H1 (cell line): Measurements from ENCODE around the gene RAP1GAP. TPM values are rescaled to one million over a fixed set of nuclear protein-coding genes. Genes with fewer than 3 reads are reported as not detected.

Source experiments
- CTCF ChIA-PET: fragments of 300-600 bp; sonication (Branson Sonifier 250); formaldehyde crosslinking; loops from one replicate; lab custom pipeline; 2021; ENCODE audit not compliant: partially characterized antibody; lab: Charles Lee
- POLR2A ChIA-PET: fragments of 300-600 bp; sonication (Branson Sonifier 250); formaldehyde crosslinking; loops from one replicate; lab custom pipeline; 2021; ENCODE audit warnings: inconsistent platforms; ENCODE audit not compliant: partially characterized antibody; lab: Charles Lee
- DNase-seq, 2 experiments: peaks; one replicate each; pipeline versions ENCODE4 v3.0.0 to v3.0.0-alpha.2; 2010 to 2022; ENCODE audit warnings: low spot score in 2 of 2, low read depth in 1 of 2, mixed read lengths in 1 of 2
- FAIRE-seq: peaks from 2 replicates; lab custom pipeline; 2011; peaks lifted over from hg19 to GRCh38; lab: Jason Lieb, UNC
- H2AFZ ChIP-seq: 2 replicates; pipeline ENCODE4 v1.8.1; 2012; ENCODE audit warnings: low read length, inconsistent platforms
- H2AK5ac ChIP-seq: 2 replicates; pipeline ENCODE4 v1.6.1; 2013; ENCODE audit warnings: low read depth, low read length
- H2BK120ac ChIP-seq: replicated peaks from 2 replicates; pipeline ENCODE3; 2013; ENCODE audit warnings: low read depth, low read length, inconsistent platforms
- H2BK12ac ChIP-seq: 2 replicates; pipeline ENCODE4 v1.6.1; 2013; ENCODE audit warnings: low read depth, low read length
- H2BK15ac ChIP-seq: 2 replicates; pipeline ENCODE4 v1.6.1; 2013; ENCODE audit warnings: low read length
- H2BK20ac ChIP-seq: 2 replicates; pipeline ENCODE4 v1.6.1; 2013; ENCODE audit warnings: low read length
- H2BK5ac ChIP-seq: 2 replicates; pipeline ENCODE4 v1.6.1; 2013; ENCODE audit warnings: low read depth, low read length
- H3K14ac ChIP-seq: 2 replicates; pipeline ENCODE4 v1.6.1; 2013; ENCODE audit warnings: inconsistent platforms; ENCODE audit not compliant: insufficient read length
- H3K18ac ChIP-seq: 2 replicates; pipeline ENCODE4 v1.6.1; 2013; ENCODE audit warnings: low read length; ENCODE audit errors: extremely low read depth
- H3K23ac ChIP-seq: 2 replicates; pipeline ENCODE4 v1.6.1; 2013; ENCODE audit warnings: inconsistent platforms; ENCODE audit not compliant: insufficient read length
- H3K23me2 ChIP-seq: 2 replicates; pipeline ENCODE4 v1.6.1; 2013; ENCODE audit warnings: low read depth, low read length
- H3K27ac ChIP-seq: 2 replicates; pipeline ENCODE4 v1.6.1; 2011; ENCODE audit warnings: low read depth, low read length, inconsistent platforms
- H3K27me3 ChIP-seq, 4 experiments: replicated peaks in 1 of 4; 1 replicate in 1 of 4; 2 replicates in 3 of 4; pipeline versions ENCODE4 v1.6.1 to v1.8.1; 2011 to 2013; ENCODE audit warnings: low read length in 3 of 4, mild to moderate bottlenecking in 3 of 4, inconsistent platforms in 2 of 4, mixed read lengths in 2 of 4, moderate library complexity in 1 of 4; ENCODE audit not compliant: control insufficient read depth in 3 of 4, insufficient read depth in 3 of 4; ENCODE audit errors: extremely low read depth in 1 of 4
- H3K36me3 ChIP-seq, 4 experiments: 2 replicates each; pipeline versions ENCODE4 v1.6.1 to v1.8.1; 2011 to 2013; ENCODE audit warnings: mild to moderate bottlenecking in 4 of 4, low read length in 3 of 4, moderate library complexity in 2 of 4, control low read depth in 1 of 4, inconsistent platforms in 1 of 4; ENCODE audit not compliant: insufficient read depth in 4 of 4, control insufficient read depth in 2 of 4
- H3K4ac ChIP-seq: replicated peaks from 2 replicates; pipeline ENCODE3; 2013; ENCODE audit warnings: low read length, low read depth, mixed read lengths, inconsistent platforms; ENCODE audit not compliant: insufficient read length
- H3K4me1 ChIP-seq, 4 experiments: replicated peaks in 1 of 4; 1 replicate in 1 of 4; 2 replicates in 3 of 4; pipeline versions ENCODE4 v1.6.1 to v1.8.1; 2011 to 2013; ENCODE audit warnings: low read length in 3 of 4, inconsistent platforms in 2 of 4, mixed read lengths in 1 of 4; ENCODE audit not compliant: insufficient read depth in 4 of 4, control insufficient read depth in 3 of 4
- H3K4me2 ChIP-seq, 2 experiments: 2 replicates each; pipeline versions ENCODE4 v1.6.1 to v1.8.1; 2011 to 2013; ENCODE audit warnings: low read depth in 2 of 2, low read length in 2 of 2, control low read depth in 1 of 2, inconsistent platforms in 1 of 2, mild to moderate bottlenecking in 1 of 2; ENCODE audit not compliant: insufficient read depth in 1 of 2
- H3K4me3 ChIP-seq, 4 experiments: fragments of 200-600, 300-600 bp in 1 of 4; sonication (generic), shearing (Covaris generic), sonication (Bioruptor Twin) in 1 of 4; 2 replicates each; pipeline versions ENCODE4 v1.5.1 to v1.8.1; 2011 to 2016; ENCODE audit warnings: low read length in 4 of 4, low read depth in 3 of 4, control low read depth in 2 of 4, inconsistent platforms in 2 of 4, mild to moderate bottlenecking in 2 of 4, mixed read lengths in 1 of 4, moderate library complexity in 1 of 4; ENCODE audit not compliant: insufficient read depth in 2 of 4; ENCODE audit errors: extremely low read depth in 1 of 4
- H3K56ac ChIP-seq: replicated peaks from 2 replicates; pipeline ENCODE3; 2013; ENCODE audit warnings: low read depth, mild to moderate bottlenecking, mixed read lengths, low read length, inconsistent platforms; ENCODE audit not compliant: insufficient read length
- H3K79me1 ChIP-seq: 2 replicates; pipeline ENCODE4 v1.6.1; 2013; ENCODE audit warnings: low read depth, low read length, control low read depth
- H3K79me2 ChIP-seq, 2 experiments: 2 replicates each; pipeline versions ENCODE4 v1.6.1 to v1.8.1; 2012 to 2013; ENCODE audit warnings: low read length in 2 of 2, mild to moderate bottlenecking in 2 of 2, inconsistent platforms in 1 of 2; ENCODE audit not compliant: insufficient read depth in 2 of 2, control insufficient read depth in 1 of 2
- H3K9ac ChIP-seq, 4 experiments: replicated peaks in 1 of 4; 1 replicate in 1 of 4; 2 replicates in 3 of 4; pipeline versions ENCODE4 v1.6.1 to v1.8.1; 2011 to 2013; ENCODE audit warnings: low read depth in 3 of 4, low read length in 3 of 4, control low read depth in 2 of 4, mild to moderate bottlenecking in 2 of 4, moderate library complexity in 2 of 4, inconsistent platforms in 1 of 4; ENCODE audit errors: extremely low read depth in 1 of 4
- H3K9me3 ChIP-seq, 2 experiments: 2 replicates each; pipeline versions ENCODE4 v1.6.1 to v1.8.1; 2012 to 2013; ENCODE audit warnings: mild to moderate bottlenecking in 2 of 2, moderate library complexity in 2 of 2, control low read depth in 1 of 2, inconsistent platforms in 1 of 2, low read depth in 1 of 2, low read length in 1 of 2, mixed read lengths in 1 of 2; ENCODE audit not compliant: insufficient read depth in 2 of 2
- H4K20me1 ChIP-seq, 2 experiments: replicated peaks in 1 of 2; 2 replicates each; pipeline versions ENCODE3 to v1.8.1; 2011 to 2013; ENCODE audit warnings: inconsistent platforms in 2 of 2, low read length in 2 of 2, mild to moderate bottlenecking in 1 of 2; ENCODE audit not compliant: insufficient read depth in 2 of 2, control insufficient read depth in 1 of 2
- H4K5ac ChIP-seq: 2 replicates; pipeline ENCODE4 v1.6.1; 2013; ENCODE audit warnings: low read length, low read depth, mixed read lengths, inconsistent platforms; ENCODE audit not compliant: insufficient read length
- H4K8ac ChIP-seq: 2 replicates; pipeline ENCODE4 v1.8.0; 2013; ENCODE audit warnings: mild to moderate bottlenecking, moderate library complexity, low read length, inconsistent platforms; ENCODE audit not compliant: insufficient read depth; ENCODE audit errors: extremely low read depth
- H4K91ac ChIP-seq: replicated peaks from 2 replicates; pipeline ENCODE3; 2013; ENCODE audit warnings: low read length, mixed read lengths, inconsistent platforms; ENCODE audit not compliant: insufficient read length
- ASH2L ChIP-seq: fragments of 200-600, 300-600 bp; sonication (generic); IDR thresholded peaks from one replicate; pipeline ENCODE4 v1.7.1; 2017; ENCODE audit warnings: low read length
- HDAC2 ChIP-seq, 2 experiments: fragments of 300-600 bp in 1 of 2; sonication (generic) in 1 of 2; IDR thresholded peaks; 2 replicates each; pipeline ENCODE4 v1.6.1; 2011 to 2012; ENCODE audit warnings: low read depth in 2 of 2, low read length in 2 of 2, mild to moderate bottlenecking in 2 of 2, moderate library complexity in 2 of 2, borderline replicate concordance in 1 of 2, inconsistent platforms in 1 of 2
- KDM5A ChIP-seq: fragments of 200-600 bp; IDR thresholded peaks from 2 replicates; pipeline ENCODE4 v1.7.1; 2012; ENCODE audit warnings: mild to moderate bottlenecking, low read length, inconsistent platforms, mixed read lengths
- MAX ChIP-seq: IDR thresholded peaks from 2 replicates; pipeline ENCODE4 v1.6.1; 2012; ENCODE audit warnings: inconsistent platforms
- RBBP5 ChIP-seq: IDR thresholded peaks from 2 replicates; pipeline ENCODE4 v1.7.1; 2012; ENCODE audit warnings: low read depth, mild to moderate bottlenecking, inconsistent platforms, low read length, moderate library complexity, borderline replicate concordance
- SAP30 ChIP-seq: fragments of 300-600 bp; sonication (generic); IDR thresholded peaks from 2 replicates; pipeline ENCODE4 v1.7.1; 2012; ENCODE audit warnings: low read length, moderate library complexity, mild to moderate bottlenecking, inconsistent platforms; ENCODE audit not compliant: insufficient read depth, insufficient replicate concordance
- SIN3A ChIP-seq, 2 experiments: IDR thresholded peaks in 1 of 2; conservative IDR thresholded peaks in 1 of 2; 2 replicates each; pipeline ENCODE4 v1.6.1; 2011 to 2012; ENCODE audit warnings: low read length in 2 of 2, improper control_type of control experiment in 1 of 2, low read depth in 1 of 2, mild to moderate bottlenecking in 1 of 2
- WGBS, 2 experiments: shearing (Covaris generic) in 1 of 2; methylation state at CpG; one replicate each; pipeline versions ENCODE4 v1.1.6 to v1.1.7; 2013 to 2015; ENCODE audit warnings: low lambda C conversion rate in 2 of 2, mixed read lengths in 2 of 2, inconsistent platforms in 1 of 2, low coverage in 1 of 2, missing lambda C conversion rate in 1 of 2; ENCODE audit not compliant: insufficient replicate concordance in 2 of 2, insufficient coverage in 1 of 2, insufficient read length in 1 of 2; ENCODE audit errors: extremely low coverage in 1 of 2, missing lambda C conversion rate in 1 of 2; 5-methylcytosine and 5-hydroxymethylcytosine counted together
- polyA plus RNA-seq, 7 experiments: library from polyadenylated mRNA; depleted of rRNA in 3 of 7; stranded (reverse) in 5 of 7; unstranded in 2 of 7; fragments of >200 nt in 5 of 7; fragments of 200-250 nt in 2 of 7; gene quantifications; 1 replicate in 5 of 7; 2 replicates in 1 of 7; 4 replicates in 1 of 7; pipeline versions ENCODE4 v1.2.1 to v1.2.3, GENCODE V29; 2011 to 2013; ENCODE audit warnings: missing spikeins in 2 of 7, mixed read lengths in 2 of 7
- total RNA-seq: library from RNA; stranded (reverse); fragmentation: NEBNext Ultra II Directional; extraction: Animal tissue kit (Norgen Biotek cat#: 25700); gene quantifications from 2 replicates; pipeline ENCODE4 v1.2.1, GENCODE V29; 2021

RAP1GAP gene
- total and polyA plus RNA-seq, 2 of the 8 experiments (the other 6 are each of a cell fraction or from before 2014, with no cell fraction given): 8.4 TPM

DNA sequence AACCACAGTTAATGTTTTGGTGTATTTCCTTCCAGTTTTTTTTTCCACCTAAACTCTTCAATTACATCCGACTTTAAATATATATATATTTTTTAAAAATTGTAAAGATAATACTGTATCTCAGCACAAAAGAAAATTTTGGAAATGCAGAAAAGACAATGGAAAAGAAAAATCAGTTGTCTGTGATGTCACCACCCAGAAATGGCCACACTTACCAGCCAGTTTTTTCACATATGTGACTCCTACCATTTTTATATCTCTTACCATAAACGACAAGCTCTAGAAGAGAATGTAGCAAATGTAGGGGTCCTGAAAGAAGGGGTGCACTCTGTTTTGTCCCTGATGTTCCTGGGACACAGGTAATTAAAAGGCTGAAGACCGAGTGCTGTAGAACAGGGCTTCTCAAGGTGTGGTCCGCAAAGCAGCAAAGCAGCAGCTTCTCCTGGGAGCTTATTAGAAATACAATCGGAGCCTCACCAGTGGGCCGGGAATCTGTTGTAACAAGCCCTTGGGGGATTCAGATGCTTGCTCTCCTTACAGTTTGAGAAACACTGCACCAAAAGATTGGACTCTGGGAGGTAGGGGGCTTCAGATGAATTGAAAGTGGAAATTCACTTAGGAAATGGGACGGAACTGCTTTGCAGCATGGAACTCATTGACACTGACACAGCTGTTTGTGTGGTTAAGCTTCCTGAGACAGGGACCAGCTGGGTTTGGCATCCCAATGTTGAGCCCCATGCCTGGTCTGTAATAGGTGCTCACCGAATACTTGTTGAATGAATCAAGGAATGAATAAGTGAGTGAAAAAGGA is 115.8 kb downstream of the RAP1GAP start:
- DNase-seq (no peak), FAIRE-seq (peak; percentile 80)
- H3K4me2 ChIP-seq: peak overlapping the region; percentile 63 to 64
- TF ChIP-seq RBBP5 (no peak), ASH2L (peak; percentile 44), SIN3A (conservative IDR thresholded peaks at IDR 0.05 in 1 of 2, IDR thresholded peaks at IDR 0.05 in 1 of 2; ENCODE audit: low read depth in 1 of 2, low read length in 2 of 2) (peak; percentile 95 to 96), HDAC2 (IDR thresholded peaks at IDR 0.05; ENCODE audit: borderline replicate concordance in 1 of 2, low read depth in 2 of 2, low read length in 2 of 2) (0 out of 4 replicates have a peak, but pooled peaks of 1 of the 2 experiments have one; percentile 61), MAX (0 out of 2 replicates have a peak, but pooled peaks have one; percentile 9), KDM5A (no peak), SAP30 (peak; percentile 77)
- 31% methylated on average over 8 of the region's 8 CpGs; no CpG with 5 or more reads in 1 of the 2 experiments for WGBS, 2 experiments
- no peak overlapping the region for H2BK15ac ChIP-seq
- no peak overlapping the region for H3K14ac ChIP-seq
- no peak overlapping the region for H3K27ac ChIP-seq
- H2BK20ac ChIP-seq: no peak overlapping the region
- H2BK5ac ChIP-seq: peak overlapping the region; percentile 53; the same call in 1 of the 2 replicates
- peaks cover 0 to 9% (median 3%) of the 10 kb centered on the region in 4 experiments; a peak in 4 of 8 replicates for H3K36me3 ChIP-seq
- no peak overlapping the region for H3K4ac ChIP-seq
- no peaks in the 10 kb centered on the region for H3K27me3 ChIP-seq
- H2BK120ac ChIP-seq: no peak overlapping the region
- ChIA-PET CTCF (interaction anchor here (0.6 to 7.7 kb wide), 8 partner anchors 15 to 336 kb away, joined by 3 to 85 read pairs (median 4); no protein-coding TSS in a partner anchor), POLR2A (interaction anchor here (0.8 to 1.1 kb wide), 3 partner anchors 10 to 76 kb away, joined by 3 read pairs; no protein-coding TSS in a partner anchor)
- H3K9me3 ChIP-seq: no peaks in the 10 kb centered on the region
- H4K91ac ChIP-seq: no peak overlapping the region
- peak overlapping the region in 1 of 4 experiments; percentile 40; a peak in 2 of 8 replicates for H3K4me3 ChIP-seq
- no peak overlapping the region for H4K8ac ChIP-seq
- peak overlapping the region; percentile 37 for H4K5ac ChIP-seq
- no peak overlapping the region for H2AFZ ChIP-seq
- H3K18ac ChIP-seq: no peak overlapping the region
- peaks cover 4% of the 10 kb centered on the region for H3K79me1 ChIP-seq
- peak overlapping the region; percentile 14 for H3K56ac ChIP-seq
- H3K23ac ChIP-seq: no peak overlapping the region
- no peak overlapping the region for H3K9ac ChIP-seq
- 0 out of 2 replicates have a peak overlapping the region, but pooled peaks have one; percentile 69 for H2BK12ac ChIP-seq
- H3K79me2 ChIP-seq: peaks cover 0 to 10% of the 10 kb centered on the region in 2 experiments; a peak in 2 of 4 replicates
- H3K23me2 ChIP-seq: no peaks in the 10 kb centered on the region
- H2AK5ac ChIP-seq: no peak overlapping the region
- H3K4me1 ChIP-seq: peaks cover 3 to 20% (median 11%) of the 10 kb centered on the region in 4 experiments
- H4K20me1 ChIP-seq: peaks cover 0 to 2% of the 10 kb centered on the region in 2 experiments
